Activated T-cell treated with anti-CD3 and anti-CD28 coated beads, Interleukin-2, amount 50 U/mL, for 72 hours (primary cell): ENCODE measurements around the gene PKHD1. TPM values are rescaled to one million over a fixed set of nuclear protein-coding genes. Genes with fewer than 3 reads are reported as not detected.
"Not testable (repeated sequence)": the region's sequence is repeated elsewhere in the genome, so short reads cannot be mapped to it uniquely, and the experiment has no call there.

ENCODE experiments used
- ATAC-seq, 2 donors: fragments of 150-1000 bp; cut with Tn5 transposase; replicated peaks in 1 of 2; 2 replicates each; pipeline ENCODE4 v1.10.0; 2021; ENCODE audit warnings: moderate library complexity in 2 of 2, mild to moderate bottlenecking in 1 of 2
- DNase-seq, 2 donors: peaks; one replicate each; pipeline ENCODE4 v3.0.0; 2021 to 2022; ENCODE audit warnings: mixed read lengths in 1 of 2
- H3K27ac Mint-ChIP-seq: one replicate; pipeline ENCODE4 v1.8.0; 2022; ENCODE audit warnings: mild to moderate bottlenecking, moderate library complexity, mixed read lengths
- H3K27me3 Mint-ChIP-seq: one replicate; pipeline ENCODE4 v1.8.0; 2022; ENCODE audit warnings: low read depth, mixed read lengths
- H3K36me3 Mint-ChIP-seq, 2 donors: one replicate each; pipeline ENCODE4 v1.8.0; 2022; ENCODE audit warnings: mixed read lengths in 2 of 2, mild to moderate bottlenecking in 1 of 2; ENCODE audit not compliant: insufficient read depth in 2 of 2
- H3K4me1 Mint-ChIP-seq: one replicate; pipeline ENCODE4 v1.8.0; 2022; ENCODE audit warnings: low read depth, mixed read lengths
- H3K4me3 Mint-ChIP-seq, 2 donors: one replicate each; pipeline ENCODE4 v1.8.0; 2022; ENCODE audit warnings: mild to moderate bottlenecking in 2 of 2, mixed read lengths in 2 of 2, moderate library complexity in 2 of 2
- H3K9me3 Mint-ChIP-seq, 2 donors: one replicate each; pipeline ENCODE4 v1.8.0; 2022; ENCODE audit warnings: mixed read lengths in 2 of 2
- total RNA-seq, 2 donors: library from RNA; stranded (reverse); gene quantifications; one replicate each; pipeline ENCODE4 v1.2.3, GENCODE V29; 2022

The PKHD1 gene
- total RNA-seq, 2 donors from 2014 or later = 0.02 TPM

GRCh38 chr6:51951924-51952323, 135.5 kb downstream of the PKHD1 start:
- Mint-ChIP-seq H3K27ac (no peak overlapping the region), H3K4me3 (no peak overlapping the region), H3K9me3 (no peaks in the 10 kb centered on the region), H3K27me3 (no peaks in the 10 kb centered on the region), H3K4me1 (no peaks in the 10 kb centered on the region), H3K36me3 (no peaks in the 10 kb centered on the region)
- ATAC-seq (no peak), DNase-seq (no peak)

- Mint-ChIP-seq H3K27me3 (no peaks in the 10 kb centered on the region), H3K27ac (no peak overlapping the region), H3K36me3 (no peaks in the 10 kb centered on the region), H3K4me3 (no peak overlapping the region), H3K9me3 (no peaks in the 10 kb centered on the region), H3K4me1 (no peaks in the 10 kb centered on the region)
- DNase-seq (no peak), ATAC-seq (no peak)
These were observed 137.9 kb downstream of the PKHD1 start for GRCh38 chr6:51949526-51949925.

- not testable (repeated sequence) for H3K9me3 Mint-ChIP-seq, ATAC-seq, H3K27ac Mint-ChIP-seq, H3K36me3 Mint-ChIP-seq, H3K27me3 Mint-ChIP-seq, H3K4me3 Mint-ChIP-seq, H3K4me1 Mint-ChIP-seq, DNase-seq
These were observed 147.7 kb downstream of the PKHD1 start for GRCh38 chr6:51939695-51940094.

- no peaks in the 10 kb centered on the region for H3K27me3 Mint-ChIP-seq
- H3K4me1 Mint-ChIP-seq = no peaks in the 10 kb centered on the region
- H3K27ac Mint-ChIP-seq = no peak overlapping the region
- ATAC-seq (no peak), DNase-seq (no peak)
- H3K36me3 Mint-ChIP-seq = no peaks in the 10 kb centered on the region
- no peaks in the 10 kb centered on the region for H3K9me3 Mint-ChIP-seq
- no peak overlapping the region for H3K4me3 Mint-ChIP-seq
These were observed 150.7 kb downstream of the PKHD1 start for GRCh38 chr6:51936531-51937290.

GRCh38 chr6:51934098-51934497, 153.3 kb downstream of the PKHD1 start:
- no peaks in the 10 kb centered on the region for H3K9me3 Mint-ChIP-seq
- no peak for DNase-seq
- no peak overlapping the region for H3K27ac Mint-ChIP-seq
- H3K36me3 Mint-ChIP-seq = no peaks in the 10 kb centered on the region
- H3K27me3 Mint-ChIP-seq = no peaks in the 10 kb centered on the region
- ATAC-seq = no peak
- H3K4me1 Mint-ChIP-seq = no peaks in the 10 kb centered on the region
- no peak overlapping the region for H3K4me3 Mint-ChIP-seq

- DNase-seq = no peak
- no peaks in the 10 kb centered on the region for H3K27me3 Mint-ChIP-seq
These were observed 154.5 kb downstream of the PKHD1 start for GRCh38 chr6:51932956-51933355.

GRCh38 chr6:51930602-51931001, 156.8 kb downstream of the PKHD1 start:
- H3K36me3 Mint-ChIP-seq = no peaks in the 10 kb centered on the region
- H3K27ac Mint-ChIP-seq = no peak overlapping the region
- H3K9me3 Mint-ChIP-seq = no peaks in the 10 kb centered on the region
- ATAC-seq (no peak), DNase-seq (no peak)
- no peak overlapping the region for H3K4me3 Mint-ChIP-seq
- H3K4me1 Mint-ChIP-seq = no peaks in the 10 kb centered on the region
- H3K27me3 Mint-ChIP-seq = no peaks in the 10 kb centered on the region

More at GRCh38 chr6:51932956-51933355, 154.5 kb downstream of the PKHD1 start:
- Mint-ChIP-seq H3K27ac (no peak overlapping the region), H3K4me1 (no peaks in the 10 kb centered on the region), H3K4me3 (no peak overlapping the region), H3K9me3 (no peaks in the 10 kb centered on the region), H3K36me3 (no peaks in the 10 kb centered on the region)
- ATAC-seq = no peak

- DNase-seq (no peak), ATAC-seq (no peak)
- Mint-ChIP-seq H3K27me3 (no peaks in the 10 kb centered on the region), H3K4me1 (no peaks in the 10 kb centered on the region), H3K36me3 (no peaks in the 10 kb centered on the region), H3K9me3 (no peaks in the 10 kb centered on the region), H3K4me3 (no peak overlapping the region), H3K27ac (no peak overlapping the region)
These were observed 157.4 kb downstream of the PKHD1 start for GRCh38 chr6:51929934-51930574.

GRCh38 chr6:51928320-51928719, 159.1 kb downstream of the PKHD1 start:
- DNase-seq (no peak), ATAC-seq (no peak)
- Mint-ChIP-seq H3K36me3 (no peaks in the 10 kb centered on the region), H3K4me1 (no peaks in the 10 kb centered on the region), H3K27ac (no peak overlapping the region), H3K9me3 (no peaks in the 10 kb centered on the region), H3K4me3 (no peak overlapping the region), H3K27me3 (no peaks in the 10 kb centered on the region)

- no peaks in the 10 kb centered on the region for H3K9me3 Mint-ChIP-seq
- no peak overlapping the region for H3K27ac Mint-ChIP-seq
- H3K4me1 Mint-ChIP-seq = no peaks in the 10 kb centered on the region
- H3K27me3 Mint-ChIP-seq = no peaks in the 10 kb centered on the region
- ATAC-seq (no peak), DNase-seq (no peak)
- H3K36me3 Mint-ChIP-seq = no peaks in the 10 kb centered on the region
- H3K4me3 Mint-ChIP-seq = no peak overlapping the region
These were observed 160.0 kb downstream of the PKHD1 start for GRCh38 chr6:51927450-51927849.

- no peaks in the 10 kb centered on the region for H3K4me1 Mint-ChIP-seq
- no peak overlapping the region for H3K27ac Mint-ChIP-seq
- H3K36me3 Mint-ChIP-seq = peaks cover 0 to 2% of the 10 kb centered on the region in 2 donors
- no peak overlapping the region for H3K4me3 Mint-ChIP-seq
- H3K9me3 Mint-ChIP-seq = peaks cover 0 to 3% of the 10 kb centered on the region in 2 donors
- H3K27me3 Mint-ChIP-seq = no peaks in the 10 kb centered on the region
- DNase-seq = no peak
- no peak for ATAC-seq
These were observed 161.3 kb downstream of the PKHD1 start for GRCh38 chr6:51926125-51926524.

GRCh38 chr6:51922479-51922878, 164.9 kb downstream of the PKHD1 start:
- H3K27me3 Mint-ChIP-seq, DNase-seq, H3K4me3 Mint-ChIP-seq, H3K9me3 Mint-ChIP-seq, H3K27ac Mint-ChIP-seq, ATAC-seq, H3K36me3 Mint-ChIP-seq, H3K4me1 Mint-ChIP-seq: not testable (repeated sequence)

- not testable (repeated sequence) for H3K9me3 Mint-ChIP-seq, H3K4me3 Mint-ChIP-seq, DNase-seq, H3K4me1 Mint-ChIP-seq, H3K36me3 Mint-ChIP-seq, H3K27me3 Mint-ChIP-seq, H3K27ac Mint-ChIP-seq, ATAC-seq
These were observed 169.1 kb downstream of the PKHD1 start for GRCh38 chr6:51918347-51918746.

GRCh38 chr6:51915098-51915497, 172.3 kb downstream of the PKHD1 start:
- DNase-seq (no peak), ATAC-seq (no peak)
- H3K27ac Mint-ChIP-seq = no peak overlapping the region
- peaks cover 0 to 8% of the 10 kb centered on the region in 2 donors for H3K9me3 Mint-ChIP-seq
- H3K27me3 Mint-ChIP-seq = peaks cover 7% of the 10 kb centered on the region
- no peak overlapping the region for H3K4me3 Mint-ChIP-seq
- no peaks in the 10 kb centered on the region for H3K4me1 Mint-ChIP-seq
- no peaks in the 10 kb centered on the region for H3K36me3 Mint-ChIP-seq
